Neural cell (in vitro differentiated cells): ENCODE results near the gene RBM4B. TPM values are rescaled to one million over a fixed set of nuclear protein-coding genes. Genes with fewer than 3 reads are reported as not detected.

Experiments used
- H2AFZ ChIP-seq: fragments of 200-600, 300-800 bp; sonication (generic), shearing (Covaris generic); 2 replicates; pipeline ENCODE4 v1.6.0; 2014; ENCODE audit warnings: low read depth, mild to moderate bottlenecking, antibody characterized with exemption, low read length, moderate library complexity
- H3F3A ChIP-seq: fragments of 200-600 bp; shearing (Covaris generic); 2 replicates; pipeline ENCODE4 v1.6.1; 2016; ENCODE audit warnings: mild to moderate bottlenecking, moderate library complexity, mixed read lengths, antibody characterized with exemption, low read length; ENCODE audit not compliant: insufficient read depth, poor library complexity, severe bottlenecking
- H3K27ac ChIP-seq: fragments of 200-600, 300-800 bp; sonication (generic), shearing (Covaris generic); 2 replicates; pipeline ENCODE4 v1.5.1; 2014; ENCODE audit warnings: mild to moderate bottlenecking, low read length, moderate library complexity
- H3K27me3 ChIP-seq: fragments of 300-800, 200-600 bp; sonication (generic), shearing (Covaris generic); 2 replicates; pipeline ENCODE4 v1.6.0; 2014; ENCODE audit warnings: mild to moderate bottlenecking, low read depth, low read length, moderate library complexity; ENCODE audit not compliant: insufficient read depth
- H3K36me3 ChIP-seq: fragments of 300-800, 200-600 bp; sonication (generic), shearing (Covaris generic); 2 replicates; pipeline ENCODE4 v1.5.1; 2014; ENCODE audit warnings: mild to moderate bottlenecking, antibody characterized with exemption, low read length, moderate library complexity; ENCODE audit not compliant: insufficient read depth
- H3K4me2 ChIP-seq: fragments of 300-800, 200-600 bp; sonication (generic), shearing (Covaris generic); 2 replicates; pipeline ENCODE4 v1.6.0; 2014; ENCODE audit warnings: mild to moderate bottlenecking, low read length
- H3K4me3 ChIP-seq: fragments of 300-800, 200-600 bp; sonication (generic), shearing (Covaris generic); 2 replicates; pipeline ENCODE4 v1.5.1; 2014; ENCODE audit warnings: mild to moderate bottlenecking, low read length, moderate library complexity
- H3K79me2 ChIP-seq: fragments of 200-600 bp; shearing (Covaris generic); replicated peaks from 2 replicates; pipeline ENCODE4 v1.6.0; 2014; ENCODE audit warnings: mild to moderate bottlenecking, low read length, moderate library complexity; ENCODE audit not compliant: insufficient read depth
- H3K9ac ChIP-seq: fragments of 300-800, 200-600 bp; sonication (generic), shearing (Covaris generic); 2 replicates; pipeline ENCODE4 v1.6.1; 2016; ENCODE audit warnings: mild to moderate bottlenecking, low read length, mixed read lengths
- H3K9me2 ChIP-seq: fragments of 200-600 bp; shearing (Covaris generic); 2 replicates; pipeline ENCODE4 v1.6.1; 2016; ENCODE audit warnings: mild to moderate bottlenecking, low read length, mixed read lengths; ENCODE audit not compliant: insufficient read depth
- H3K9me3 ChIP-seq: fragments of 200-600, 300-800 bp; sonication (generic), shearing (Covaris generic); 2 replicates; pipeline ENCODE4 v1.6.1; 2016; ENCODE audit warnings: mild to moderate bottlenecking, mixed run types, low read length, moderate library complexity, mixed read lengths
- H4K20me1 ChIP-seq: fragments of 200-600 bp; shearing (Covaris generic); 2 replicates; pipeline ENCODE4 v1.6.1; 2016; ENCODE audit warnings: mild to moderate bottlenecking, mixed run types; ENCODE audit not compliant: insufficient read depth
- EP300 ChIP-seq: fragments of 450-650 bp; conservative IDR thresholded peaks from 2 replicates; pipeline ENCODE4 v1.6.1; 2014; ENCODE audit warnings: antibody characterized with exemption, mild to moderate bottlenecking, moderate library complexity; ENCODE audit not compliant: poor library complexity, severe bottlenecking
- EZH2 ChIP-seq: fragments of 200-600, 300-800 bp; shearing (Covaris generic), sonication (generic); IDR thresholded peaks from 2 replicates; pipeline ENCODE4 v1.6.1; 2014; ENCODE audit warnings: antibody characterized with exemption, low read length, borderline replicate concordance, mild to moderate bottlenecking; ENCODE audit not compliant: insufficient read depth, poor library complexity, severe bottlenecking
- MXI1 ChIP-seq: fragments of 450-650 bp; conservative IDR thresholded peaks from 2 replicates; pipeline ENCODE4 v1.6.1; 2014; ENCODE audit warnings: antibody characterized with exemption, mild to moderate bottlenecking; ENCODE audit not compliant: poor library complexity, severe bottlenecking
- POLR2AphosphoS5 ChIP-seq: IDR thresholded peaks from 2 replicates; pipeline ENCODE4 v1.6.1; 2012
- RAD21 ChIP-seq: fragments of 450-650 bp; conservative IDR thresholded peaks from 2 replicates; pipeline ENCODE4 v1.6.1; 2014; ENCODE audit warnings: antibody characterized with exemption, mild to moderate bottlenecking, moderate library complexity
- SMC3 ChIP-seq: fragments of 450-650 bp; conservative IDR thresholded peaks from 2 replicates; pipeline ENCODE4 v1.6.1; 2014; ENCODE audit warnings: antibody characterized with exemption, mild to moderate bottlenecking, moderate library complexity; ENCODE audit not compliant: poor library complexity
- TAF1 ChIP-seq: IDR thresholded peaks from 2 replicates; pipeline ENCODE4 v1.6.1; 2012; ENCODE audit warnings: low read depth
- polyA plus RNA-seq: library from polyadenylated mRNA; depleted of rRNA; stranded (reverse); fragments of >200 nt; gene quantifications from 2 replicates; pipeline ENCODE4 v1.2.3, GENCODE V29; 2014
- TF ChIP-seq, protein P1 (sequence below): IDR thresholded peaks from 2 replicates; pipeline ENCODE4 v1.6.1; 2012; ENCODE audit warnings: borderline replicate concordance
- TF ChIP-seq, protein P2 (sequence below): fragments of 450-650 bp; IDR thresholded peaks from 2 replicates; pipeline ENCODE4 v1.5.1; 2014; ENCODE audit warnings: antibody characterized with exemption, mild to moderate bottlenecking, moderate library complexity; ENCODE audit not compliant: poor library complexity, severe bottlenecking

Gene RBM4B
- polyA plus RNA-seq, 1 donor from 2014 or later: 197 TPM

DNA sequence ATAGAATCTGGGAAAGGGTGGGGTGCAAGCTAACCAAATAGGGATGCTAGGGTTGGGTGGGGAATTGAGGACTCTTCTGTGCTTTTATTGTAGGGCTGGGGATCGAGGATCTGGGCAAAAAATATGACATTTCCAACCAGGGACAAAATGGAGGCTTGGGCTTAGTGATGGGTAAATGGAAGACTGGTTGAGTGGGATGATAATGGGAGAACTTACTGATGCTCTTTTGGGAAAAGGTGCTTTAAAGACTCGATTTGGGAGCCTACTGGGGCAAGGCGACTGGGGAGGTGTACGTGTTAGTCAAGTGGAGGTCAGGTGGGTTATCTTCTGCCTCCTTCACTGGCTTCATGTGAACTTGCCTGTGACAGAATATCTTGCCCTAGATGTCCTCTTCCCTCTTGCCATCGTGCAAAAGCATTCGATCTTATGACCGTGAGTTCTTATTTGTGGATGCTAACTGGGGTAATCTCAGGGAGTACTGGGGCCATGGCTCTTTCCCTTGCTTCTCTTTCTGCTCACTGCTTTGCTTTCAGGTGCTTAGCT is 49.6 kb downstream of the RBM4B start:
- TF ChIP-seq EP300 (no peak), SMC3 (no peak), EZH2 (no peak), POLR2AphosphoS5 (no peak), TAF1 (no peak), RAD21 (no peak), MXI1 (no peak)
- TF ChIP-seq, protein P1, sequence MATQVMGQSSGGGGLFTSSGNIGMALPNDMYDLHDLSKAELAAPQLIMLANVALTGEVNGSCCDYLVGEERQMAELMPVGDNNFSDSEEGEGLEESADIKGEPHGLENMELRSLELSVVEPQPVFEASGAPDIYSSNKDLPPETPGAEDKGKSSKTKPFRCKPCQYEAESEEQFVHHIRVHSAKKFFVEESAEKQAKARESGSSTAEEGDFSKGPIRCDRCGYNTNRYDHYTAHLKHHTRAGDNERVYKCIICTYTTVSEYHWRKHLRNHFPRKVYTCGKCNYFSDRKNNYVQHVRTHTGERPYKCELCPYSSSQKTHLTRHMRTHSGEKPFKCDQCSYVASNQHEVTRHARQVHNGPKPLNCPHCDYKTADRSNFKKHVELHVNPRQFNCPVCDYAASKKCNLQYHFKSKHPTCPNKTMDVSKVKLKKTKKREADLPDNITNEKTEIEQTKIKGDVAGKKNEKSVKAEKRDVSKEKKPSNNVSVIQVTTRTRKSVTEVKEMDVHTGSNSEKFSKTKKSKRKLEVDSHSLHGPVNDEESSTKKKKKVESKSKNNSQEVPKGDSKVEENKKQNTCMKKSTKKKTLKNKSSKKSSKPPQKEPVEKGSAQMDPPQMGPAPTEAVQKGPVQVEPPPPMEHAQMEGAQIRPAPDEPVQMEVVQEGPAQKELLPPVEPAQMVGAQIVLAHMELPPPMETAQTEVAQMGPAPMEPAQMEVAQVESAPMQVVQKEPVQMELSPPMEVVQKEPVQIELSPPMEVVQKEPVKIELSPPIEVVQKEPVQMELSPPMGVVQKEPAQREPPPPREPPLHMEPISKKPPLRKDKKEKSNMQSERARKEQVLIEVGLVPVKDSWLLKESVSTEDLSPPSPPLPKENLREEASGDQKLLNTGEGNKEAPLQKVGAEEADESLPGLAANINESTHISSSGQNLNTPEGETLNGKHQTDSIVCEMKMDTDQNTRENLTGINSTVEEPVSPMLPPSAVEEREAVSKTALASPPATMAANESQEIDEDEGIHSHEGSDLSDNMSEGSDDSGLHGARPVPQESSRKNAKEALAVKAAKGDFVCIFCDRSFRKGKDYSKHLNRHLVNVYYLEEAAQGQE: no peak
- TF ChIP-seq, protein P2, sequence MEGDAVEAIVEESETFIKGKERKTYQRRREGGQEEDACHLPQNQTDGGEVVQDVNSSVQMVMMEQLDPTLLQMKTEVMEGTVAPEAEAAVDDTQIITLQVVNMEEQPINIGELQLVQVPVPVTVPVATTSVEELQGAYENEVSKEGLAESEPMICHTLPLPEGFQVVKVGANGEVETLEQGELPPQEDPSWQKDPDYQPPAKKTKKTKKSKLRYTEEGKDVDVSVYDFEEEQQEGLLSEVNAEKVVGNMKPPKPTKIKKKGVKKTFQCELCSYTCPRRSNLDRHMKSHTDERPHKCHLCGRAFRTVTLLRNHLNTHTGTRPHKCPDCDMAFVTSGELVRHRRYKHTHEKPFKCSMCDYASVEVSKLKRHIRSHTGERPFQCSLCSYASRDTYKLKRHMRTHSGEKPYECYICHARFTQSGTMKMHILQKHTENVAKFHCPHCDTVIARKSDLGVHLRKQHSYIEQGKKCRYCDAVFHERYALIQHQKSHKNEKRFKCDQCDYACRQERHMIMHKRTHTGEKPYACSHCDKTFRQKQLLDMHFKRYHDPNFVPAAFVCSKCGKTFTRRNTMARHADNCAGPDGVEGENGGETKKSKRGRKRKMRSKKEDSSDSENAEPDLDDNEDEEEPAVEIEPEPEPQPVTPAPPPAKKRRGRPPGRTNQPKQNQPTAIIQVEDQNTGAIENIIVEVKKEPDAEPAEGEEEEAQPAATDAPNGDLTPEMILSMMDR: no peak
- Histone ChIP-seq H3F3A (no peaks in the 10 kb centered on the region), H3K27me3 (no peaks in the 10 kb centered on the region), H3K9me2 (no peaks in the 10 kb centered on the region), H2AFZ (no peak overlapping the region), H3K9ac (no peak overlapping the region), H3K9me3 (no peaks in the 10 kb centered on the region), H3K4me3 (no peak overlapping the region), H3K4me2 (no peak overlapping the region), H3K27ac (no peak overlapping the region), H3K79me2 (peaks cover 43% of the 10 kb centered on the region), H3K36me3 (peaks cover 21% of the 10 kb centered on the region), H4K20me1 (peaks cover 22% of the 10 kb centered on the region)

DNA sequence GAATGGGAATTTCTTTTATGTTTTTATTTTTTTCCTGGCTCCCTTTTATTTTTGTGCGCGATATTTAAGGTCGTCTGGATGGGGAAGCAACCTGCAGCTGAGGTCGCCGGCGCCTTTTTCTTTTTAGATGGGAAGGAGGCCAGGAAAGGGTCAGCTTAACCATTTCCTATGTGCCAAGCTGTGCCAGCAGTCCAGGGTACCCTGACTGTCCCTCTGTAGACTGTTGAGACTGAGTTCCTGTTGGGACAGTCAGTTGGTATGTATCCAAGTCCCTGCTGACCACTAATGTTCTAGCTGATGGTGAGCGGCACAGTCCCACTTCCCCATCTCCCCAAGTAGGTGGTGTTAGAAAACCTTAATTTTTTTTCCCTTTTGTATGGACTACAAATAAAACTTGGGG is 50.8 kb downstream of the RBM4B start:
- Histone ChIP-seq H3K79me2 (peaks cover 51% of the 10 kb centered on the region), H3K27ac (no peak overlapping the region), H4K20me1 (peaks cover 24% of the 10 kb centered on the region), H2AFZ (no peak overlapping the region), H3K9me3 (no peaks in the 10 kb centered on the region), H3F3A (no peaks in the 10 kb centered on the region), H3K36me3 (peaks cover 21% of the 10 kb centered on the region), H3K9ac (no peak overlapping the region), H3K9me2 (no peaks in the 10 kb centered on the region), H3K4me3 (no peak overlapping the region), H3K27me3 (no peaks in the 10 kb centered on the region), H3K4me2 (no peak overlapping the region)
- TF ChIP-seq POLR2AphosphoS5 (no peak), TAF1 (no peak), EZH2 (no peak), EP300 (no peak), SMC3 (no peak), MXI1 (no peak), RAD21 (no peak)
- TF ChIP-seq, protein P2: no peak
